Lung (tissue), 12 donors: ENCODE results near the gene KCND3. TPM values are rescaled to one million over a fixed set of nuclear protein-coding genes. Genes with fewer than 3 reads are reported as not detected.
A peak's percentile ranks its signal among the peaks of the same experiment; 100 is the strongest.

Experiments used
- ATAC-seq: fragments of 200-7000 bp; cut with Tn5 transposase; one replicate; pipeline ENCODE4 v1.9.1; 2020; ENCODE audit warnings: moderate number of reproducible peaks; ENCODE audit not compliant: insufficient read depth, low FRiP score
- DNase-seq, 3 donors: peaks; one replicate each; pipeline ENCODE4 v3.0.0-alpha.2; 2013 to 2017
- H3K27ac ChIP-seq, 2 donors: one replicate each; pipeline ENCODE4 v1.5.1; 2013; ENCODE audit warnings: mild to moderate bottlenecking in 2 of 2, moderate library complexity in 2 of 2, control low read depth in 1 of 2, inconsistent platforms in 1 of 2, low read depth in 1 of 2, low read length in 1 of 2
- H3K27me3 ChIP-seq, 3 donors: one replicate each; pipeline ENCODE4 v1.5.1; 2013; ENCODE audit warnings: low read length in 2 of 3; ENCODE audit not compliant: control insufficient read depth in 3 of 3, insufficient read depth in 3 of 3
- H3K36me3 ChIP-seq, 4 donors: one replicate each; pipeline ENCODE4 v1.5.1; 2013; ENCODE audit warnings: low read length in 4 of 4, mild to moderate bottlenecking in 1 of 4, moderate library complexity in 1 of 4; ENCODE audit not compliant: control insufficient read depth in 4 of 4, insufficient read depth in 4 of 4
- H3K4me1 ChIP-seq, 5 donors: one replicate each; pipeline ENCODE4 v1.5.1; 2013; ENCODE audit warnings: low read length in 5 of 5, mild to moderate bottlenecking in 2 of 5, moderate library complexity in 1 of 5; ENCODE audit not compliant: control insufficient read depth in 5 of 5, insufficient read depth in 5 of 5
- H3K4me3 ChIP-seq: one replicate; pipeline ENCODE4 v1.5.1; 2013; ENCODE audit warnings: mild to moderate bottlenecking, control low read depth, moderate library complexity
- H3K9ac ChIP-seq, 2 donors: one replicate each; pipeline ENCODE4 v1.5.1; 2013; ENCODE audit warnings: low read length in 2 of 2, control low read depth in 1 of 2; ENCODE audit not compliant: insufficient read depth in 1 of 2
- H3K9me3 ChIP-seq, 4 donors: one replicate each; pipeline ENCODE4 v1.5.1; 2013; ENCODE audit warnings: low read length in 3 of 4, mild to moderate bottlenecking in 1 of 4, moderate library complexity in 1 of 4; ENCODE audit not compliant: control insufficient read depth in 4 of 4, insufficient read depth in 3 of 4
- WGBS, 2 donors: extraction: QIAGEN DNeasy Blood & Tissue Kit; methylation state at CpG; one replicate each; pipeline ENCODE4 v1.1.7; 2013; 5-methylcytosine and 5-hydroxymethylcytosine counted together
- polyA plus RNA-seq, 2 donors: library from polyadenylated mRNA; stranded (reverse); fragments of 200-250 nt; gene quantifications; one replicate each; pipeline ENCODE4 v1.2.1, GENCODE V29; 2013
- total RNA-seq, 2 donors: library from RNA; depleted of rRNA in 1 of 2; stranded (reverse); fragments of >200 nt in 1 of 2; gene quantifications; one replicate each; pipeline ENCODE4 v1.2.1, GENCODE V29; 2014 to 2021
- TF ChIP-seq, protein P1 (sequence below): IDR thresholded peaks from 2 replicates; pipeline ENCODE4 v1.5.1; 2012; ENCODE audit warnings: mild to moderate bottlenecking; ENCODE audit errors: control extremely low read depth, extremely low read depth
- donor health status: control.
- donor health status: control.
- donor health status: Bipolar disorder and iron deficiency.
- donor health status: healthy.
- donor health status: DM: yes; HTN: yes; CAD: no.

The KCND3 gene
- total and polyA plus RNA-seq, 4 donors: 1.3 to 12.1 (median 4.9) TPM

DNA sequence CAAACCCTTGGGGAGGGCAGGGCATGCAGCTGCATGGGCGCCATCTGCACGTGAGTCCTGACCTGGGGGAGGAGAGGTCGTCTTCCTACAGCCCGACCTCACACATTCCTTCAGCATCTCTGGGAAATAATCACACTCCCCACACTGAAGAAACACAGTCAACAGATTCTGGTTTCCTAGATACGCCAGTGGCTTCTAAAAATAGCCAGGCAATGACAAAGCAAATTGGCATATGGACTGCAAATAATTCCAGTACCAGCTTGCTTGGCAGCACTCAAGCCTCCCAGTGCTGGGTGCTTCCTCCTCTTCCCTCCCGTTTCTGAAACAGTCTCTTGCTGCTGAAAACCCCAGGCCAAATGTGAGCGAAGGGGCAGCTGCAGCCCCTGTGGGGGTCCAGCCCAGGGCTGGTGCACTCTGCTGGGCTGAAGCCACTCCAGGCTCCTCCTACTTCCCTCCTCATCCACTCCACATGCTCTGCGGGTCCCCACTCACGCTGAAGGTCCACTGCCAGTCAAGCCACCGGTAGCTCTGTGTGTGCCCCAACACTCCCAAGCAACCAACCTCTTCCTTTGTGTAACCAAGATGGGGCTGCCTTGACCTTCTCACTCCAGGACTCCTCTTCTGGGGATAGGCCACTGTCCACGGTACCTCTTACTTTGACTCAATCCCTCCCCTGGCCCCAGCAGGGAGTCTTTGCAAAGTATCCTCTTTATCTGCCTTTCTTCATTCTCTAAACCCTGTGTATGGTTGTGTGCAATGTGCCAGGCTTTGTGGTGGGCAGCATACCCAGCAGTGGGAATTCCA is 69.0 kb downstream of the KCND3 start:
- Histone ChIP-seq H3K9me3 (no peaks in the 10 kb centered on the region), H3K4me3 (no peak overlapping the region), H3K27me3 (peaks cover 0 to 8% (median 0%) of the 10 kb centered on the region in 3 donors), H3K36me3 (no peaks in the 10 kb centered on the region), H3K27ac (peak overlapping the region; percentile 21 to 79), H3K4me1 (peaks cover 0 to 6% (median 0%) of the 10 kb centered on the region in 5 donors), H3K9ac (no peak overlapping the region)
- DNase-seq (peak in 2 of 3 donors; percentile 3 to 13), ATAC-seq (peak; percentile 74)
- TF ChIP-seq, protein P1, sequence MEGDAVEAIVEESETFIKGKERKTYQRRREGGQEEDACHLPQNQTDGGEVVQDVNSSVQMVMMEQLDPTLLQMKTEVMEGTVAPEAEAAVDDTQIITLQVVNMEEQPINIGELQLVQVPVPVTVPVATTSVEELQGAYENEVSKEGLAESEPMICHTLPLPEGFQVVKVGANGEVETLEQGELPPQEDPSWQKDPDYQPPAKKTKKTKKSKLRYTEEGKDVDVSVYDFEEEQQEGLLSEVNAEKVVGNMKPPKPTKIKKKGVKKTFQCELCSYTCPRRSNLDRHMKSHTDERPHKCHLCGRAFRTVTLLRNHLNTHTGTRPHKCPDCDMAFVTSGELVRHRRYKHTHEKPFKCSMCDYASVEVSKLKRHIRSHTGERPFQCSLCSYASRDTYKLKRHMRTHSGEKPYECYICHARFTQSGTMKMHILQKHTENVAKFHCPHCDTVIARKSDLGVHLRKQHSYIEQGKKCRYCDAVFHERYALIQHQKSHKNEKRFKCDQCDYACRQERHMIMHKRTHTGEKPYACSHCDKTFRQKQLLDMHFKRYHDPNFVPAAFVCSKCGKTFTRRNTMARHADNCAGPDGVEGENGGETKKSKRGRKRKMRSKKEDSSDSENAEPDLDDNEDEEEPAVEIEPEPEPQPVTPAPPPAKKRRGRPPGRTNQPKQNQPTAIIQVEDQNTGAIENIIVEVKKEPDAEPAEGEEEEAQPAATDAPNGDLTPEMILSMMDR: no peak
- 26 to 39% methylated on average over 11 of the region's 11 CpGs for WGBS, 2 donors

DNA sequence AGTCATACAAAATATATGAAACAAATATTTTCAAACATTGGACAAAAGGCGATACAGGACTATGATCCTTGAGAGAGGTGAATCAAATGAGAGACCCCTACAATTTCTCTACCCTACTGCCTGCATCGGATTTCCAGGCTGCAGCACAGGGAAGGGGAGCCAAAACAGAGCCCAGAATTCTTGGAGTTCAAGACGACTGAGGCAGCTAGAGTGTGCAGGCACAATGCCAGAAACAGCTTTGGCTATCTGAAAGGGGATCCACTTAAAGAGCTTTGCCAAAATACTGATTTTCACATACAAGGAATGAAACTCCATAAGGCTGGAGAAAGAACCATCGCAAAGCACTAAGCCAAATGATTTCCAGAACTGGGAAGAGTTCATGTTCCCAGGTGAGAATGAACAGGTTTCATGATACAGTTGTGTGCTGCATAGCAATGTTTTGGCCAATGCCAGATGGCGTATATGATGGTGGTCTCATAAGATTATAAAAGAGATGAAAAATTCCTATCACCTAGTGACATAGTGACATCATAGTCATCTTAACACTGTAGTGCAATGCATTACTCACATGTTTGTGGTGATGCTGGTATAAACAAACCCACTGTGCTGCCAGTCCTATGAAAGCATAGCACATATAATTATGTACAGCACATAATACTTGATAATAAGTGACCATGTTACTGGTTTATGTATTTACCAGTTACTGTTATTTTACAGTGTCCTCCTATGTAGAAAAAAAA is 77.5 kb downstream of the KCND3 start:
- peaks cover 0 to 5% (median 0%) of the 10 kb centered on the region in 5 donors for H3K4me1 ChIP-seq

DNA sequence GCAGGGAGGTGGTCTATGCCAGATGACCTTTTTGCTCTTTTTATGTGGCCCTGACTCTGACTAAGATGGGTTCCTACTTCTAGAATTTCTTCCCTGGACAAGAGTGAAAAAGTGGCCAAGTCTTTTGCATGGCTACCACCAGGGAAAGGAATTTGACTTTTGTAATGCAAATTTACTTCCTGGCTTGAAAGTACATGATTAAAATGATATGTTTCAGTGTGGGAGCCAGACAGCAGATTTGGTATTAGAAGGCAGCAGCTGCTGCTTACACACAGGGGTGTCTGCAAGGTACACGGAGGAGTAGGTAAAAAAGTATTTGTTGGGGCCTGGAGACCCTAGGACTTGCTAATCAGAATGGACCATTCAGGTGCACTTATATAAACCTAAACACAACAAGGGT is 78.4 kb downstream of the KCND3 start:
- no peak for DNase-seq
- no peak overlapping the region for H3K9ac ChIP-seq
- 81 to 100% methylated on average over 1 of the region's 1 CpG for WGBS, 2 donors
- peaks cover 0 to 3% (median 0%) of the 10 kb centered on the region in 4 donors for H3K9me3 ChIP-seq
- peaks cover 0 to 12% (median 0%) of the 10 kb centered on the region in 3 donors for H3K27me3 ChIP-seq
- H3K36me3 ChIP-seq: no peaks in the 10 kb centered on the region
- H3K4me3 ChIP-seq: no peak overlapping the region
- TF ChIP-seq, protein P1: no peak
- H3K27ac ChIP-seq: no peak overlapping the region
- no peak for ATAC-seq
- peaks cover 0 to 5% (median 0%) of the 10 kb centered on the region in 5 donors for H3K4me1 ChIP-seq

More for the DNA sequence above, 77.5 kb downstream of the KCND3 start:
- Histone ChIP-seq H3K27ac (no peak overlapping the region), H3K9ac (no peak overlapping the region), H3K4me3 (no peak overlapping the region), H3K36me3 (no peaks in the 10 kb centered on the region), H3K9me3 (peaks cover 0 to 3% (median 0%) of the 10 kb centered on the region in 4 donors), H3K27me3 (peaks cover 0 to 5% (median 0%) of the 10 kb centered on the region in 3 donors)
- ATAC-seq (no peak), DNase-seq (peak in 1 of 3 donors; percentile 35)
- TF ChIP-seq, protein P1: no peak
- WGBS, 2 donors: 81 to 84% methylated on average over 5 of the region's 5 CpGs
